ENCODE data around the gene EXOSC2. TPM values are rescaled to one million over a fixed set of nuclear protein-coding genes. Genes with fewer than 3 reads are reported as not detected.

Gene EXOSC2
- total and polyA plus RNA-seq, 2 experiments from 2014 or later, result 37.6 to 77.7 TPM

- H3K27me3 Mint-ChIP-seq (ENCODE audit: insufficient read depth, low read depth, poor library complexity), result peaks cover 12% of the 10 kb centered on the region
- no peak overlapping the region for H3K4me3 Mint-ChIP-seq
- Histone ChIP-seq H4K20me1 (replicated peaks; ENCODE audit: insufficient read depth) (peaks cover 64% of the 10 kb centered on the region), H3K4me3 (no peak overlapping the region), H3K36me3 (ENCODE audit: insufficient read depth) (peaks cover 77% of the 10 kb centered on the region), H3K27ac (ENCODE audit: low read depth) (no peak overlapping the region), H3K9me2 (ENCODE audit: insufficient read depth) (no peaks in the 10 kb centered on the region), H3K27me3 (ENCODE audit: insufficient read depth) (no peaks in the 10 kb centered on the region), H3K79me2 (replicated peaks; ENCODE audit: insufficient read depth) (peaks cover 77% of the 10 kb centered on the region), H3K4me2 (no peak overlapping the region), H3F3A (replicated peaks; ENCODE audit: low read depth) (peaks cover 58% of the 10 kb centered on the region), H2AFZ (no peak overlapping the region), H3K4me1 (ENCODE audit: insufficient read depth) (peaks cover 13% of the 10 kb centered on the region; the same call in 1 of the 2 replicates)
- peaks cover 89% of the 10 kb centered on the region for H3K36me3 Mint-ChIP-seq (ENCODE audit: low read depth)
- H3K9me3 Mint-ChIP-seq, result no peaks in the 10 kb centered on the region
- DNase-seq (ENCODE audit: low spot score) (no peak), ATAC-seq (no peak)
- no peak for TF ChIP-seq CREB1 (CRISPR knock-in tag; IDR thresholded peaks at IDR 0.05; ENCODE audit: low read depth)
- no peak for TF ChIP-seq POLR2AphosphoS5 (IDR thresholded peaks at IDR 0.05; ENCODE audit: low read depth)
- TF ChIP-seq JUNB (IDR thresholded peaks at IDR 0.05; ENCODE audit: unreplicated experiment), result no peak
- TF ChIP-seq NANOG (IDR thresholded peaks at IDR 0.05; ENCODE audit: borderline replicate concordance), result no peak
- TF ChIP-seq EZH2 (IDR thresholded peaks at IDR 0.05; ENCODE audit: low read depth, unreplicated experiment), result no peak
- TF ChIP-seq REST (IDR thresholded peaks at IDR 0.05; ENCODE audit: unreplicated experiment), result no peak
- no peak for TF ChIP-seq ZNF462 (CRISPR knock-in tag; IDR thresholded peaks at IDR 0.05)
- TF ChIP-seq ZNF114 (CRISPR knock-in tag; IDR thresholded peaks at IDR 0.05), result no peak
- no peak for TF ChIP-seq ETS1 (IDR thresholded peaks at IDR 0.05)
- no peak for TF ChIP-seq ZNF331 (CRISPR knock-in tag; IDR thresholded peaks at IDR 0.05; ENCODE audit: low read depth)
- TF ChIP-seq CTCF (conservative IDR thresholded peaks at IDR 0.05; ENCODE audit: low read depth in 2 of 2), result no peak
- no peak for TF ChIP-seq STAT1 (IDR thresholded peaks at IDR 0.05; ENCODE audit: unreplicated experiment)
- no peak overlapping the region for H3K27ac Mint-ChIP-seq
- H3K4me1 Mint-ChIP-seq, result peaks cover 20% of the 10 kb centered on the region
Measured at GRCh38 chr9:130699047-130699446, 5.5 kb downstream of the EXOSC2 start.

Data from GM23338 (cell line).